ENCODE results near the gene PLPP7.

GRCh38 chr9:131252120-131252519, 37.4 kb upstream of the PLPP7 start:
- TF ChIP-seq EZH2phosphoT487 (IDR thresholded peaks at IDR 0.05) (no peak), EZH2 (IDR thresholded peaks at IDR 0.05) (no peak), CTCF (IDR thresholded peaks at IDR 0.05) (no peak)

All from neural progenitor cell (in vitro differentiated cells).